WERI-Rb-1 (cell line): ENCODE measurements around the gene C1QTNF5.

Experiments used
- DNase-seq: peaks from one replicate; pipeline ENCODE4 v3.0.0-alpha.2; 2020
- H3K27ac ChIP-seq: fragments of 250-450 bp; sonication (Bioruptor Pico); 2 replicates; pipeline ENCODE4 v1.5.1; 2020; ENCODE audit warnings: mild to moderate bottlenecking, moderate library complexity
- H3K27me3 ChIP-seq: fragments of 250-450 bp; sonication (Bioruptor Pico); 2 replicates; pipeline ENCODE4 v1.5.1; 2021; ENCODE audit warnings: mild to moderate bottlenecking, low read depth, moderate library complexity; ENCODE audit not compliant: insufficient read depth, severe bottlenecking
- H3K36me3 ChIP-seq: fragments of 250-450 bp; sonication (Bioruptor Pico); 2 replicates; pipeline ENCODE4 v1.5.1; 2020; ENCODE audit warnings: mild to moderate bottlenecking, moderate library complexity
- H3K4me3 ChIP-seq: 2 replicates; pipeline ENCODE4 v1.5.1; 2011; ENCODE audit warnings: low read depth, mild to moderate bottlenecking, control low read depth, low read length
- H3K9me3 ChIP-seq: fragments of 250-450 bp; sonication (Bioruptor Pico); 2 replicates; pipeline ENCODE4 v1.5.1; 2021; ENCODE audit warnings: mild to moderate bottlenecking, moderate library complexity; ENCODE audit not compliant: severe bottlenecking
- CTCF ChIP-seq: IDR thresholded peaks from 2 replicates; pipeline ENCODE4 v1.5.1; 2011; ENCODE audit warnings: low read depth, mild to moderate bottlenecking, control low read depth, inconsistent platforms, low read length

The C1QTNF5 gene

GRCh38 chr11:119306373-119306890 is 34.3 kb downstream of the C1QTNF5 start:
- Histone ChIP-seq H3K27ac (no peak overlapping the region), H3K36me3 (peaks cover 4% of the 10 kb centered on the region), H3K27me3 (no peaks in the 10 kb centered on the region), H3K4me3 (no peak overlapping the region), H3K9me3 (no peaks in the 10 kb centered on the region)
- DNase-seq: no peak
- no peak for TF ChIP-seq CTCF

GRCh38 chr11:119305556-119306372 is 34.9 kb downstream of the C1QTNF5 start:
- no peak overlapping the region for H3K27ac ChIP-seq
- H3K27me3 ChIP-seq: no peaks in the 10 kb centered on the region
- H3K4me3 ChIP-seq: no peak overlapping the region
- no peak for DNase-seq
- peaks cover 5% of the 10 kb centered on the region for H3K36me3 ChIP-seq
- no peaks in the 10 kb centered on the region for H3K9me3 ChIP-seq
- TF ChIP-seq CTCF: no peak

GRCh38 chr11:119303227-119303718 is 37.4 kb downstream of the C1QTNF5 start:
- Histone ChIP-seq H3K27ac (no peak overlapping the region), H3K36me3 (peaks cover 14% of the 10 kb centered on the region), H3K4me3 (no peak overlapping the region), H3K9me3 (no peaks in the 10 kb centered on the region), H3K27me3 (no peaks in the 10 kb centered on the region)
- DNase-seq: no peak
- TF ChIP-seq CTCF: no peak

GRCh38 chr11:119300198-119300964 is 40.3 kb downstream of the C1QTNF5 start:
- Histone ChIP-seq H3K27me3 (no peaks in the 10 kb centered on the region), H3K9me3 (no peaks in the 10 kb centered on the region), H3K4me3 (no peak overlapping the region), H3K27ac (0 out of 2 replicates have a peak overlapping the region, but pooled peaks have one; percentile 2), H3K36me3 (peaks cover 18% of the 10 kb centered on the region)
- DNase-seq: peak; percentile 62
- no peak for TF ChIP-seq CTCF

GRCh38 chr11:119299416-119299815 is 41.3 kb downstream of the C1QTNF5 start:
- H3K27ac ChIP-seq: no peak overlapping the region
- no peak for TF ChIP-seq CTCF
- peaks cover 18% of the 10 kb centered on the region for H3K36me3 ChIP-seq
- H3K4me3 ChIP-seq: no peak overlapping the region
- H3K9me3 ChIP-seq: no peaks in the 10 kb centered on the region
- no peaks in the 10 kb centered on the region for H3K27me3 ChIP-seq
- no peak for DNase-seq
